B cell (primary cell): ENCODE results near the gene ITGB6. TPM values are rescaled to one million over a fixed set of nuclear protein-coding genes. Genes with fewer than 3 reads are reported as not detected.

ENCODE experiments used
- ATAC-seq: fragments of 200-7000 bp; cut with Tn5 transposase; one replicate; pipeline ENCODE4 v1.10.0; 2021; ENCODE audit warnings: low read depth, mild to moderate bottlenecking, moderate number of reproducible peaks, moderate library complexity
- CTCF ChIA-PET: fragments of 350-600 bp; sonication (Branson Sonifier 250); formaldehyde crosslinking; loops from one replicate; lab custom pipeline; 2021; ENCODE audit warnings: antibody characterized with exemption, inconsistent platforms; lab: Charles Lee
- POLR2A ChIA-PET: fragments of 350-600 bp; sonication (Branson Sonifier 250); formaldehyde crosslinking; loops from one replicate; lab custom pipeline; 2021; ENCODE audit warnings: antibody characterized with exemption; lab: Charles Lee
- DNase-seq: peaks from one replicate; pipeline ENCODE4 v3.0.0; 2013
- H2AFZ ChIP-seq: 2 replicates; pipeline ENCODE4 v1.6.1; 2012; ENCODE audit warnings: mild to moderate bottlenecking, low read depth, low read length; ENCODE audit not compliant: insufficient read depth, poor library complexity, severe bottlenecking
- H3K27ac ChIP-seq, 2 donors: 1 replicate in 1 of 2; 2 replicates in 1 of 2; pipeline ENCODE4 v1.5.1; 2012 to 2013; ENCODE audit warnings: low read length in 2 of 2, mild to moderate bottlenecking in 2 of 2, moderate library complexity in 1 of 2
- H3K27me3 ChIP-seq, 4 experiments: fragments of 200-600 bp in 1 of 4; sonication (generic) in 1 of 4; replicated peaks in 1 of 4; 1 replicate in 2 of 4; 2 replicates in 2 of 4; pipeline versions ENCODE4 v1.6.1 to v1.7.0; 2013 to 2016; ENCODE audit warnings: low read length in 3 of 4, mild to moderate bottlenecking in 2 of 4, mixed read lengths in 1 of 4, moderate library complexity in 1 of 4; ENCODE audit not compliant: insufficient read depth in 4 of 4, control insufficient read depth in 3 of 4; ENCODE audit errors: control extremely low read depth in 1 of 4
- H3K36me3 ChIP-seq, 2 experiments: replicated peaks in 1 of 2; 1 replicate in 1 of 2; 2 replicates in 1 of 2; pipeline versions ENCODE4 v1.6.1 to v1.7.1; 2013; ENCODE audit warnings: low read length in 1 of 2; ENCODE audit not compliant: insufficient read depth in 2 of 2, control insufficient read depth in 1 of 2; ENCODE audit errors: control extremely low read depth in 1 of 2, extremely low read depth in 1 of 2
- H3K4me1 ChIP-seq, 2 donors: fragments of 200-600 bp in 1 of 2; sonication (generic) in 1 of 2; 1 replicate in 1 of 2; 2 replicates in 1 of 2; pipeline versions ENCODE4 v1.5.1 to v1.6.1; 2013 to 2017; ENCODE audit warnings: low read length in 2 of 2; ENCODE audit not compliant: control insufficient read depth in 2 of 2, insufficient read depth in 2 of 2
- H3K4me2 ChIP-seq: replicated peaks from 2 replicates; pipeline ENCODE3; 2012; ENCODE audit warnings: mild to moderate bottlenecking, low read depth, low read length; ENCODE audit not compliant: poor library complexity, severe bottlenecking
- H3K4me3 ChIP-seq, 5 experiments: fragments of 200-600 bp in 1 of 5; sonication (generic) in 1 of 5; 1 replicate in 3 of 5; 2 replicates in 2 of 5; pipeline versions ENCODE4 v1.5.1 to v1.7.0; 2011 to 2016; ENCODE audit warnings: low read length in 4 of 5, mild to moderate bottlenecking in 4 of 5, low read depth in 2 of 5, control low read depth in 1 of 5, moderate library complexity in 1 of 5; ENCODE audit not compliant: insufficient read depth in 1 of 5; ENCODE audit errors: control extremely low read depth in 1 of 5, extremely low read depth in 1 of 5
- H3K79me2 ChIP-seq: fragments of 200-600 bp; sonication (generic); one replicate; pipeline ENCODE4 v1.6.0; 2016; ENCODE audit warnings: low read length; ENCODE audit not compliant: control insufficient read depth, insufficient read depth
- H3K9ac ChIP-seq: fragments of 200-600 bp; sonication (generic); 2 replicates; pipeline ENCODE4 v1.6.1; 2017; ENCODE audit warnings: mild to moderate bottlenecking, low read length, moderate library complexity
- H3K9me3 ChIP-seq, 3 donors: one replicate each; pipeline versions ENCODE4 v1.6.1 to v1.7.1; 2013; ENCODE audit warnings: low read length in 2 of 3; ENCODE audit not compliant: control insufficient read depth in 2 of 3, insufficient read depth in 1 of 3; ENCODE audit errors: control extremely low read depth in 1 of 3
- H4K20me1 ChIP-seq: 2 replicates; pipeline ENCODE4 v1.6.0; 2012; ENCODE audit warnings: mild to moderate bottlenecking, low read length; ENCODE audit not compliant: insufficient read depth, control insufficient read depth, poor library complexity, severe bottlenecking
- H3K27ac Mint-ChIP-seq: one replicate; pipeline ENCODE4 v1.8.0; 2021; ENCODE audit warnings: mixed read lengths
- H3K27me3 Mint-ChIP-seq: one replicate; pipeline ENCODE4 v1.8.0; 2021; ENCODE audit warnings: mixed read lengths
- H3K4me1 Mint-ChIP-seq: one replicate; pipeline ENCODE4 v1.8.0; 2021; ENCODE audit warnings: mixed read lengths
- H3K4me3 Mint-ChIP-seq: one replicate; pipeline ENCODE4 v1.8.0; 2021; ENCODE audit warnings: mixed read lengths
- H3K9me3 Mint-ChIP-seq: one replicate; pipeline ENCODE4 v1.8.0; 2022; ENCODE audit warnings: mixed read lengths; ENCODE audit not compliant: insufficient read depth
- EZH2 ChIP-seq: IDR thresholded peaks from 2 replicates; pipeline ENCODE4 v1.6.1; 2012; ENCODE audit warnings: borderline replicate concordance, low read depth, mild to moderate bottlenecking, moderate library complexity, low read length; ENCODE audit not compliant: insufficient read depth, poor library complexity, severe bottlenecking
- WGBS: methylation state at CpG from one replicate; pipeline ENCODE4 v1.1.5; 2013; ENCODE audit warnings: missing lambda C conversion rate; ENCODE audit not compliant: insufficient coverage; 5-methylcytosine and 5-hydroxymethylcytosine counted together
- intact Hi-C: fragments of 100-400 bp; cut with micrococcal nuclease; formaldehyde crosslinking; loops from one replicate; pipeline ENCODE4 v1.10.0; 2022
- polyA minus RNA-seq: library from RNA; depleted of rRNA, polyadenylated mRNA; stranded (reverse); fragments of >200 nt; gene quantifications from 2 replicates; pipeline ENCODE4 v1.2.3, GENCODE V29; 2012
- polyA plus RNA-seq: library from polyadenylated mRNA; depleted of rRNA; stranded (reverse); fragments of >200 nt; gene quantifications from 2 replicates; pipeline ENCODE4 v1.2.3, GENCODE V29; 2012
- total RNA-seq, 2 donors: library from RNA; stranded (reverse); fragments of 120-200 nt in 1 of 2; gene quantifications; 1 replicate in 1 of 2; 2 replicates in 1 of 2; pipeline versions ENCODE4 v1.2.3 to v1.2.4, GENCODE V29; 2013 to 2022
- TF ChIP-seq, protein P1 (sequence below): fragments of 200-600 bp; IDR thresholded peaks from one replicate; pipeline ENCODE4 v1.8.0; 2022; ENCODE audit warnings: antibody characterized with exemption, mild to moderate bottlenecking

ITGB6 gene, protein sequence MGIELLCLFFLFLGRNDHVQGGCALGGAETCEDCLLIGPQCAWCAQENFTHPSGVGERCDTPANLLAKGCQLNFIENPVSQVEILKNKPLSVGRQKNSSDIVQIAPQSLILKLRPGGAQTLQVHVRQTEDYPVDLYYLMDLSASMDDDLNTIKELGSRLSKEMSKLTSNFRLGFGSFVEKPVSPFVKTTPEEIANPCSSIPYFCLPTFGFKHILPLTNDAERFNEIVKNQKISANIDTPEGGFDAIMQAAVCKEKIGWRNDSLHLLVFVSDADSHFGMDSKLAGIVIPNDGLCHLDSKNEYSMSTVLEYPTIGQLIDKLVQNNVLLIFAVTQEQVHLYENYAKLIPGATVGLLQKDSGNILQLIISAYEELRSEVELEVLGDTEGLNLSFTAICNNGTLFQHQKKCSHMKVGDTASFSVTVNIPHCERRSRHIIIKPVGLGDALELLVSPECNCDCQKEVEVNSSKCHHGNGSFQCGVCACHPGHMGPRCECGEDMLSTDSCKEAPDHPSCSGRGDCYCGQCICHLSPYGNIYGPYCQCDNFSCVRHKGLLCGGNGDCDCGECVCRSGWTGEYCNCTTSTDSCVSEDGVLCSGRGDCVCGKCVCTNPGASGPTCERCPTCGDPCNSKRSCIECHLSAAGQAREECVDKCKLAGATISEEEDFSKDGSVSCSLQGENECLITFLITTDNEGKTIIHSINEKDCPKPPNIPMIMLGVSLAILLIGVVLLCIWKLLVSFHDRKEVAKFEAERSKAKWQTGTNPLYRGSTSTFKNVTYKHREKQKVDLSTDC
- total RNA-seq (not detected in 2 replicates), polyA plus RNA-seq (not detected in 2 replicates), polyA minus RNA-seq (not detected in 2 replicates)
- 0.93 TPM for total RNA-seq (2013)

- TF ChIP-seq, protein P1, sequence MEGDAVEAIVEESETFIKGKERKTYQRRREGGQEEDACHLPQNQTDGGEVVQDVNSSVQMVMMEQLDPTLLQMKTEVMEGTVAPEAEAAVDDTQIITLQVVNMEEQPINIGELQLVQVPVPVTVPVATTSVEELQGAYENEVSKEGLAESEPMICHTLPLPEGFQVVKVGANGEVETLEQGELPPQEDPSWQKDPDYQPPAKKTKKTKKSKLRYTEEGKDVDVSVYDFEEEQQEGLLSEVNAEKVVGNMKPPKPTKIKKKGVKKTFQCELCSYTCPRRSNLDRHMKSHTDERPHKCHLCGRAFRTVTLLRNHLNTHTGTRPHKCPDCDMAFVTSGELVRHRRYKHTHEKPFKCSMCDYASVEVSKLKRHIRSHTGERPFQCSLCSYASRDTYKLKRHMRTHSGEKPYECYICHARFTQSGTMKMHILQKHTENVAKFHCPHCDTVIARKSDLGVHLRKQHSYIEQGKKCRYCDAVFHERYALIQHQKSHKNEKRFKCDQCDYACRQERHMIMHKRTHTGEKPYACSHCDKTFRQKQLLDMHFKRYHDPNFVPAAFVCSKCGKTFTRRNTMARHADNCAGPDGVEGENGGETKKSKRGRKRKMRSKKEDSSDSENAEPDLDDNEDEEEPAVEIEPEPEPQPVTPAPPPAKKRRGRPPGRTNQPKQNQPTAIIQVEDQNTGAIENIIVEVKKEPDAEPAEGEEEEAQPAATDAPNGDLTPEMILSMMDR = no peak
- no peak for TF ChIP-seq EZH2
- POLR2A ChIA-PET = no interaction called here
- no peaks in the 10 kb centered on the region for H3K79me2 ChIP-seq
- H2AFZ ChIP-seq = no peak within 1 kb of the TSS
- H3K36me3 ChIP-seq = no peaks in the 10 kb centered on the region
- no peak for ATAC-seq
- H4K20me1 ChIP-seq = no peaks in the 10 kb centered on the region
- CTCF ChIA-PET = no interaction called here
- no peak within 1 kb of the TSS for H3K4me3 ChIP-seq
- H3K27me3 ChIP-seq = no peaks in the 10 kb centered on the region
- Mint-ChIP-seq H3K27me3 (no peaks in the 10 kb centered on the region), H3K9me3 (no peaks in the 10 kb centered on the region), H3K4me1 (peaks cover 4% of the 10 kb centered on the region), H3K4me3 (no peak within 1 kb of the TSS), H3K27ac (no peak within 1 kb of the TSS)
- H3K4me2 ChIP-seq = no peak within 1 kb of the TSS
- H3K9ac ChIP-seq = no peak within 1 kb of the TSS
- no peaks in the 10 kb centered on the region for H3K9me3 ChIP-seq
- H3K4me1 ChIP-seq = no peaks in the 10 kb centered on the region
- H3K27ac ChIP-seq = no peak within 1 kb of the TSS
- DNase-seq = no peak
- intact Hi-C loops = no loop called here
- WGBS = 93% methylated on average over 5 of the region's 9 CpGs
Observed at GRCh38 chr2:160199683-160200389, at the start of gene ITGB6. Gene ITGB6 (minus strand): TSS chr2:160200272. CDS start chr2:160200063, 209 bp downstream.
